Mucosa of rectum (tissue), 2 donors: Measurements from ENCODE around the gene UGT1A10.

ENCODE experiments used
- H3K27ac ChIP-seq, 2 donors: one replicate each; pipeline ENCODE4 v1.7.0; 2013; ENCODE audit warnings: inconsistent platforms in 2 of 2, low read depth in 2 of 2, low read length in 2 of 2
- H3K27me3 ChIP-seq, 2 donors: one replicate each; pipeline ENCODE4 v1.7.0; 2013; ENCODE audit warnings: low read length in 2 of 2; ENCODE audit not compliant: control insufficient read depth in 2 of 2, insufficient read depth in 2 of 2
- H3K36me3 ChIP-seq, 2 donors: one replicate each; pipeline ENCODE4 v1.7.0; 2013; ENCODE audit warnings: low read length in 2 of 2; ENCODE audit not compliant: control insufficient read depth in 2 of 2, insufficient read depth in 2 of 2
- H3K4me1 ChIP-seq, 2 donors: one replicate each; pipeline ENCODE4 v1.7.0; 2013; ENCODE audit warnings: low read length in 2 of 2, mild to moderate bottlenecking in 1 of 2; ENCODE audit not compliant: control insufficient read depth in 2 of 2, insufficient read depth in 2 of 2
- H3K4me3 ChIP-seq, 2 donors: one replicate each; pipeline ENCODE4 v1.7.0; 2013; ENCODE audit warnings: low read length in 2 of 2
- H3K9ac ChIP-seq, 2 donors: one replicate each; pipeline ENCODE4 v1.7.0; 2013; ENCODE audit warnings: low read length in 2 of 2, low read depth in 1 of 2, mild to moderate bottlenecking in 1 of 2
- H3K9me3 ChIP-seq, 2 donors: one replicate each; pipeline ENCODE4 v1.7.0; 2013; ENCODE audit warnings: low read length in 2 of 2; ENCODE audit not compliant: control insufficient read depth in 2 of 2
- donor health status: healthy.
- donor health status: Normal muscosa, but diverticular disease.

UGT1A10 gene

DNA sequence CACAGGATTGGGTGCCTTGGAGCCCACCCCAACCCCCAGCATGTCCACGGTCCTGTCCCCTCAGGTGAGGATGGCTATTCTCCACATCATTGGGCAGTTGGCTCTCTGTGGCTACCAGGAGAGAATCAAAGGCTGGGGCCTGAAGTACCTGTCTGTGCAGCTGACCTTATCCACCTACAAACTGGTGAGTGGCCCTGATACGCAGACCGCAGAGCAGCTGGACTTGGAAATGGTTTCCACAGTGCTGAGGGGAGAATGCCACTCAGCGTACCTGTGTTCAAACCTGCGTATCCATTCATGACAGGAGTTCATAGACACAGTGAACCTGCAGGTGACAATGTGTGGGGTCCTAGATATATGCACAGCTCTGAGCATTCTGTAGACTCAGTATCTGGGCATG, 163.5 kb downstream of the UGT1A10 start:
- Histone ChIP-seq H3K36me3 (no peaks in the 10 kb centered on the region), H3K27me3 (peaks cover 0 to 9% of the 10 kb centered on the region in 2 donors), H3K4me1 (no peaks in the 10 kb centered on the region)

DNA sequence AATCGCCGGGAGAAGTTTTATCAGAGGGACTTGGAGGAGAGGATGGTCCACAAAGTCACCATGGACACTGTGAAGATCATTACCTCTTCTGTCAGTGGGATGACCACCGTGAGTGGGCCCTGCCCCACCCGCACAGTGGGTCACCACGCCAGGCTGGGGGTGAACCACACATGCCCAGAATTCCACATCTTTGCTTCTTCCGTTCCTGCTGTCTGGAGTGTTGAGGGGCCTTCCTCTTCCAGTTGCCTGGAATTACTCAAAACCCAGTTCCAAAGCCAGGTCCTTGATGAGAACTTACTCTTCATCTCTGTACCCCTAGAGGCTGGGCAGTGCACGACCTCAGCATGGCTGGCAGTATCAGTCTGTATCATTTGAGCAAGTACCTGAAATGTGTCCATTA, 164.0 kb downstream of the UGT1A10 start:
- Histone ChIP-seq H3K4me3 (no peak overlapping the region), H3K9me3 (no peaks in the 10 kb centered on the region), H3K27ac (no peak overlapping the region), H3K27me3 (peaks cover 0 to 9% of the 10 kb centered on the region in 2 donors), H3K9ac (no peak overlapping the region), H3K36me3 (no peaks in the 10 kb centered on the region), H3K4me1 (no peaks in the 10 kb centered on the region)

More for the DNA sequence above, 163.5 kb downstream of the UGT1A10 start:
- H3K4me3 ChIP-seq, result no peak overlapping the region
- H3K9me3 ChIP-seq, result no peaks in the 10 kb centered on the region
- H3K27ac ChIP-seq, result no peak overlapping the region
- H3K9ac ChIP-seq, result no peak overlapping the region

DNA sequence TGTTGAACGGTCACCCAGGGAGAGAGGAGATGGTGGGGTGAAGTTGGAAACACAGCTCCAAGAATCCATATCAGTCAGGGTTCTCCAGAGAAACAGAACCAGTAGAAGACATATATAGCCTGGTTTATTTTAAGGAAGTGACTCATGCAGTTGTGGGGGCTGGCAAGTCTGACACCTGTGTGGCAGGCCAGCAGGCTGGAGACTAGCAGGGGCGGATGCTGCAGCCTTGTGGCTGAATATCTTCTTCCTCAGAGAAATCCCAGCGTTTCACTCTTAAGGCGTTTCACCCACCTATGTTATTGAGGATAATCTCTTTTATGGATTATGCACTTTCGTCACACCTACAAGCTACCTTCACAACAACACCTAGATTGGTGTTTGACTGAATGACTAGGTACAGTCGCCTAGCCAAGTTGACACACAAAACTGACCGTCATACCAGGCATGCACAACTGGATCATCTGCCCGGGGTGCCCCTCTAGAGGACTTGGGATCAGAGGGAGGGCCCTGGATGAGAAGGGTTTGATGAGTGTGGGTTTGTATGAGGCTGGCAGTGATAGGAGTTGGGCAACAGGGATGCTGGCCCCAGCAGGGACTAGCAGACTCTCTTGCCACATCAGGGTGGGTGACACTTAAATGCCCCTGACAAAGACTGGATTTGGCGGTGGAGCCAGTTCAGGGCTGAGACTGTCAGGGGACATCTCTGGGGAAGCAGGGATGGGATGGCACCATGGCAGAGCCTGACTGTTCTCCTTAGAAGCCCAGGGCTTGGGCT, 165.3 kb downstream of the UGT1A10 start:
- Histone ChIP-seq H3K36me3 (no peaks in the 10 kb centered on the region), H3K4me3 (no peak overlapping the region), H3K9me3 (no peaks in the 10 kb centered on the region), H3K9ac (no peak overlapping the region), H3K4me1 (no peaks in the 10 kb centered on the region), H3K27ac (no peak overlapping the region), H3K27me3 (peaks cover 0 to 9% of the 10 kb centered on the region in 2 donors)

DNA sequence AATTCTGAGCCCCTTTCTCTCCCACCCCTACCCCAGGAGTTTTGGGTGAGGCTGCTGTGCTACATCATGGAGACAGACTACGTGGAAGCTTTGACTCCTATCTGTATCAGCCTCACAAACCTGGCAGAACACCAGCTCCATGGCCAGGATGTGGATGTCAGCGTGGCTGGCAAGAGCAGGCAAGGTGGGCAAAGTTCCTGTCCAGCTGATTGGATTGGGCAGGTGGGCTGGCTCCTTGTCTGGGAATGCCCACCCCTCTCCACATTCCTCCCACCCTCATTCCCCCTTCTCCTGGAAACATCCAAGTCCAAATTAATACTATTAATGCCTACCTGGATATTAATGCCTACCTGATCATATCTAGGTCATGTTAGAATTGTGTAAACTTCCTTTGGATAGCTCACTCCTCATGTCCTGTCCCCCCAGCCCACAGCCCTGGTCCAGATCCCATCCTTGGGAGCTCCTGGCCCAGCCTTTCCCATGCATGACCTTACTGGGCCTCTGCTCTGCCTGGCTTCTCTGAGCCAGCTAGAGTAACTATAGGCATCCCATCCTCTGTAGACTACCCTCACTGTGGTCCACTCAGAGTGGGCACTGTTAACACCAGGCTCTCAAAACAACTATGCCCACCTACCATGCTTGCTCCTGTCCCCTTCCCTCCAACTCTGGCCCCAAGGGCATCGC, 166.0 kb downstream of the UGT1A10 start:
- no peak overlapping the region for H3K27ac ChIP-seq
- no peaks in the 10 kb centered on the region for H3K4me1 ChIP-seq
- H3K9ac ChIP-seq, result no peak overlapping the region
- H3K27me3 ChIP-seq, result peaks cover 0 to 9% of the 10 kb centered on the region in 2 donors
- H3K36me3 ChIP-seq, result no peaks in the 10 kb centered on the region
- H3K4me3 ChIP-seq, result no peak overlapping the region
- no peaks in the 10 kb centered on the region for H3K9me3 ChIP-seq

DNA sequence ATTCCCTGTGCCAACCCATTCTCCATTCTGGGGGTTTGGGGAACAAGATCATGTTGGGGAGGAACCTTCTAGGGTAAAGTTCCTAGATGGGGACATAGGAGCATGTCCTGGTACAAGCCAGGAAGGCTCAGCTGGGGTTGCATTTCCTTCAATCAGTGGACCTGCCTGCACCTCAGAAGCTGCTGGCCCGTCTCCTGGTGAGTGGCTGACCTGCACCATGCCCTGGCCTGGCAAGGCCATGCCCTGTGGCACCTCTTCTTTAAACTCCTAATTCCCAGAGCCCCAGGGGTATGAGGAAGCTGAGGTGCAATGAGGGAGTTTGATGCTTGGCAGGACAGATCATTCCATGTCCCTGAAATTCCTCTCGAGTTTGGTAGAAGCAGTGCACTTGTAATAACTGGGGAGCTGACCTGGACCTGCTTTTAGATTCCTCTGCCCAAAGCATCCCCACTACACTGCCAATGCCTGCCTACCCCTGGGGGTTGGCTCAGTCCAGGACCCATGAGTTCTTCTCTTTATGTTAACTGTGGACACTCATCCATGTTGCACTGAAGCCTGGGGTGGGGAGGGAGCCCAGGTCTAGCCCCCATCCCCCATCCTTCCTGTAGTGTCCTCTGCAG, 167.2 kb downstream of the UGT1A10 start:
- no peak overlapping the region for H3K4me3 ChIP-seq
- H3K27me3 ChIP-seq, result peaks cover 3 to 9% of the 10 kb centered on the region in 2 donors
- no peak overlapping the region for H3K27ac ChIP-seq
- H3K4me1 ChIP-seq, result no peaks in the 10 kb centered on the region
- no peaks in the 10 kb centered on the region for H3K36me3 ChIP-seq
- H3K9me3 ChIP-seq, result no peaks in the 10 kb centered on the region
- H3K9ac ChIP-seq, result no peak overlapping the region

DNA sequence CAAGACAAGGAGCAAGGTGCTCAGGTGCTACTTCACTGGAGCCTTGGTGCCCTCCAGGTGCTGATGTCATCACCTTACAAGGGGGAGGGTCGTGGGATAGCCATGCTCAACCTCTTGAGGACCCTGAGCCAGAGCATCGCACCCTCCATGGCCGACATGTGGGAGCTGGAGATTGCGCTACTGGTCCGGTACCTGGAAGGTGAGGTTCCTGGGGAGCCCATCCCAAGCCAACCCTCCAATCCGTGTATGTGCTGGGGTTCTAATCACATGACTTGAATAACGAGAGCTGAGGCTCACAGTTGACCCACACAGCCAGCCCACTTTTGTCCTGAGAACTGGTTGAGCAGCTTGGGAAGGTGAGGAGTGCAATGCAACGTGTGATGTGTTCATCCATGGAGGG, 167.7 kb downstream of the UGT1A10 start:
- H3K4me3 ChIP-seq, result no peak overlapping the region
- no peaks in the 10 kb centered on the region for H3K36me3 ChIP-seq
- no peaks in the 10 kb centered on the region for H3K9me3 ChIP-seq
- H3K27me3 ChIP-seq, result peaks cover 6 to 9% of the 10 kb centered on the region in 2 donors
- no peaks in the 10 kb centered on the region for H3K4me1 ChIP-seq
- H3K9ac ChIP-seq, result no peak overlapping the region
- no peak overlapping the region for H3K27ac ChIP-seq

DNA sequence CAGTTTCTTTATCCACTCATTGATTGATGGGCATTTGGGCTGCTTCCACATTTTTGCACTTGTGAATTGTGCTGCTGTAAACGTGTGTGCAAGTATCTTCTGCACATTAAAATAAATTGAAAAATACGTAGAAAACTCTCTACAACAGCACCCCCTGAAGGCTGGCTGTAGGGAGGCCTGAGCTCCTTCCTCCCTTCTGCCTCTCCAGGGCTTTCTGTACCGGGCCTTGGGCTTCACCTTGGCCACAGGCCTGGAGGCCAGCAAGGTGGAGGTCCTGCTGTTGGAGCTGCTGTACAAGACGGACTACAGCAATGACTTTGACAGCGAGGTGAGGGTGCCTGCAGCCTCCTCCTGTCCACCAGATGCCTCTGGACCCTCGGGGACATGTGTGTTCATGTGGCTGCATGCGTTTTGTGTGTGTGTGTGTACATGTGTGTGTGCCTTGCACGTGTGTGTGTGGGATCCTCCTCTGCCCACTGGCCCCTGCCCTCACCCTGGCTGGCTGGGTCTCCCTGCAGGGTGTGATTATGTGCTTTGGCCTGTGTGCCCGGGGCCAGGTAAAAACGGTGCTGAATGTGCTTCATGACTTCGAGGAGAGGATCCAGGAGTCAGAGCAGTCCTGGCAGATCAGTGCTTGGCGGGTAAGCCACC, 171.1 kb downstream of the UGT1A10 start:
- Histone ChIP-seq H3K27me3 (peaks cover 8 to 9% of the 10 kb centered on the region in 2 donors), H3K9me3 (no peaks in the 10 kb centered on the region), H3K27ac (no peak overlapping the region)

DNA sequence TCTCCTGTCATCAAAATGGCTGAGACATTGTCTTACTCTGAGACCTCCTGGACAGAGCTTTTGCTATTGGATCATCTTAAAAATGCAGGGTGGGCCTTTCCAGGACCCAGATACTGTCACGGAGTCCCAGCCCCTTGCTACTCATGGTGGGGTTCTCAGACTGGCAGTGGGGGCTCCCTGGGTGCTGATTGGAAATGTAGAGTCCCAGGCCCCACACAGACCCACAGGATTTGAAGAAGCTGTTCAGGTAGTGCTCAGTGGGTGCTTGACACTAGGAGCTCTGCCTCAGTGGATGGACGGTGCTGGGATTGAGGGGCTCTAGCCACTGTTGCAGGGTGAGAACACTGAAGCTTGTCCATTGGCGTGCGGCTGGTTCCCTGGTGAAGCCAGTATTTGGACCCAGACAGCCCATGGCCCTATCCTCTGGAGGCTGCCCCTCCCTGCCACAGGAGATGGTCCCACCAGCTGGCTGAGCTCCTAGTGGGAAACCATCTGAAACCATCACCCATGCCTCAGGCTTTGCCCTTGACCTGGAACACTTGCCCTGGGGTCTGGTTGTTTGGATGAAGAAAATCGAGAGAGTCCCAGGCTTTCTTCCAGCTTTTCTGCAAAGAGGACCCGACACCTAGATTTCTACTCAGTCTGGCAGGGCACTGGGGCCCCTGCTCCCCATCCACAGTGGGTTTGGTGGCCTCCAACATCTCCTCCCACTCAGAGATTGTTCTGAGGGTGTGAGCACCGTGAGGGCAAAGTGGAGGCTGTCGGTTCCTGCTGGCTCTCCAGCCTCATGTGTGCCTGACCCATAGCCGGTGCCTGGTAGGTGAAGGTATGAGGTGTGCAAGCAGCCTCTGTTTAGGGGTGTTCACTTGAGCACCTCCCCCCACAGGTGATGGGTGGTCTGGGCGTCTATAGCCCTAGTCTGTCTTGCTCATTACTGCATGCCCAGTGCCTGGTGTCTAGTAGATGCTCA, 172.0 kb downstream of the UGT1A10 start:
- Histone ChIP-seq H3K4me3 (no peak overlapping the region), H3K27me3 (peaks cover 5 to 8% of the 10 kb centered on the region in 2 donors), H3K36me3 (no peaks in the 10 kb centered on the region), H3K9ac (no peak overlapping the region), H3K27ac (no peak overlapping the region), H3K9me3 (no peaks in the 10 kb centered on the region), H3K4me1 (no peaks in the 10 kb centered on the region)

More for the DNA sequence above, 171.1 kb downstream of the UGT1A10 start:
- Histone ChIP-seq H3K4me3 (no peak overlapping the region), H3K9ac (no peak overlapping the region), H3K4me1 (no peaks in the 10 kb centered on the region), H3K36me3 (no peaks in the 10 kb centered on the region)

DNA sequence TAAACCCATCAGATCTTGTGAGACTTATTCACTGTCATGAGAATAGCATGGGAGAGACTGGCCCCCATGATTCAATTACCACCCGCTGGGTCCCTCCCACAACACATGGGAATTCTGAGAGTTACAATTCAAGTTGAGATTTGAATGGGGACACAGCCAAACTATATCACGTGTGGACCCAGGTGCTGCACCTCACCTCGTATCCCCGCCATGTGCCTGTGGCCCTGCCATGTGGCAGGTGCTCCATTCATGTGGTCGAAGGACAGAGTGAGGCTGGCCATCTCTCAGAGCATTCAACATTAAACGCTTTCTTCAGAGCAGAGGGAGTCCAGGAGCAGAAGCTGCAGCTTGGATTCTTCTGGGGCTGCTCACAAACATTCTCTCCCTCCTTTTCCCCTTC, 174.1 kb downstream of the UGT1A10 start:
- H3K9ac ChIP-seq, result no peak overlapping the region
- no peak overlapping the region for H3K27ac ChIP-seq
- H3K4me3 ChIP-seq, result no peak overlapping the region
- H3K36me3 ChIP-seq, result no peaks in the 10 kb centered on the region
- peaks cover 0 to 8% of the 10 kb centered on the region in 2 donors for H3K27me3 ChIP-seq
- H3K4me1 ChIP-seq, result no peaks in the 10 kb centered on the region
- no peaks in the 10 kb centered on the region for H3K9me3 ChIP-seq
